Measurements from ENCODE around the gene CYLD. TPM values are rescaled to one million over a fixed set of nuclear protein-coding genes. Genes with fewer than 3 reads are reported as not detected.

Gene CYLD
- total and polyA plus RNA-seq, 2 experiments from 2014 or later: 6.9 to 30.9 TPM

DNA sequence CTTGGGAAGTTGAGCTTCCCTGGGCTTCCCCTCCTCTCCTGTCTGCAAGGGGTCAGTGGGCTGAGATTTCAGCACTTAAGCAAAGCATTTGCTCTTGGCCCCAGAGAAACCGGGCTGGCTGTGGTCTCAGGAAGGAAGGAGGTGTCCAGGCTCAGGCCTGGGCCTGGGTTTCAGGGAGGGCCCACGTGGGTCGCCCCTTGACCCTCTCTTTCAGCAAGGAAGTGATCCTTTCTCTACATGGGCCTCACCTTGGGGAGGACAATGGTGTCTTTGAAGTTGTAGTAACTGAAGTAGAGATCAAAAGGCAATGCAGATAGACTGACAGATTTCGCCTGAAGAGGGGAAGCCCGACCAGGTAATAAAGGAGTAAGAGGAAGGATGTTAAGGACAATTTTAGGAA lies 45.8 kb upstream of the CYLD start:
- no peak overlapping the region for H2AFZ ChIP-seq
- TF ChIP-seq NANOG (IDR thresholded peaks at IDR 0.05; ENCODE audit: borderline replicate concordance): no peak
- TF ChIP-seq ZNF331 (CRISPR knock-in tag; IDR thresholded peaks at IDR 0.05; ENCODE audit: low read depth): no peak
- TF ChIP-seq EZH2phosphoT487 (IDR thresholded peaks at IDR 0.05; ENCODE audit: unreplicated experiment): no peak
- TF ChIP-seq CREB1 (CRISPR knock-in tag; IDR thresholded peaks at IDR 0.05; ENCODE audit: low read depth): no peak
- TF ChIP-seq, protein P1, sequence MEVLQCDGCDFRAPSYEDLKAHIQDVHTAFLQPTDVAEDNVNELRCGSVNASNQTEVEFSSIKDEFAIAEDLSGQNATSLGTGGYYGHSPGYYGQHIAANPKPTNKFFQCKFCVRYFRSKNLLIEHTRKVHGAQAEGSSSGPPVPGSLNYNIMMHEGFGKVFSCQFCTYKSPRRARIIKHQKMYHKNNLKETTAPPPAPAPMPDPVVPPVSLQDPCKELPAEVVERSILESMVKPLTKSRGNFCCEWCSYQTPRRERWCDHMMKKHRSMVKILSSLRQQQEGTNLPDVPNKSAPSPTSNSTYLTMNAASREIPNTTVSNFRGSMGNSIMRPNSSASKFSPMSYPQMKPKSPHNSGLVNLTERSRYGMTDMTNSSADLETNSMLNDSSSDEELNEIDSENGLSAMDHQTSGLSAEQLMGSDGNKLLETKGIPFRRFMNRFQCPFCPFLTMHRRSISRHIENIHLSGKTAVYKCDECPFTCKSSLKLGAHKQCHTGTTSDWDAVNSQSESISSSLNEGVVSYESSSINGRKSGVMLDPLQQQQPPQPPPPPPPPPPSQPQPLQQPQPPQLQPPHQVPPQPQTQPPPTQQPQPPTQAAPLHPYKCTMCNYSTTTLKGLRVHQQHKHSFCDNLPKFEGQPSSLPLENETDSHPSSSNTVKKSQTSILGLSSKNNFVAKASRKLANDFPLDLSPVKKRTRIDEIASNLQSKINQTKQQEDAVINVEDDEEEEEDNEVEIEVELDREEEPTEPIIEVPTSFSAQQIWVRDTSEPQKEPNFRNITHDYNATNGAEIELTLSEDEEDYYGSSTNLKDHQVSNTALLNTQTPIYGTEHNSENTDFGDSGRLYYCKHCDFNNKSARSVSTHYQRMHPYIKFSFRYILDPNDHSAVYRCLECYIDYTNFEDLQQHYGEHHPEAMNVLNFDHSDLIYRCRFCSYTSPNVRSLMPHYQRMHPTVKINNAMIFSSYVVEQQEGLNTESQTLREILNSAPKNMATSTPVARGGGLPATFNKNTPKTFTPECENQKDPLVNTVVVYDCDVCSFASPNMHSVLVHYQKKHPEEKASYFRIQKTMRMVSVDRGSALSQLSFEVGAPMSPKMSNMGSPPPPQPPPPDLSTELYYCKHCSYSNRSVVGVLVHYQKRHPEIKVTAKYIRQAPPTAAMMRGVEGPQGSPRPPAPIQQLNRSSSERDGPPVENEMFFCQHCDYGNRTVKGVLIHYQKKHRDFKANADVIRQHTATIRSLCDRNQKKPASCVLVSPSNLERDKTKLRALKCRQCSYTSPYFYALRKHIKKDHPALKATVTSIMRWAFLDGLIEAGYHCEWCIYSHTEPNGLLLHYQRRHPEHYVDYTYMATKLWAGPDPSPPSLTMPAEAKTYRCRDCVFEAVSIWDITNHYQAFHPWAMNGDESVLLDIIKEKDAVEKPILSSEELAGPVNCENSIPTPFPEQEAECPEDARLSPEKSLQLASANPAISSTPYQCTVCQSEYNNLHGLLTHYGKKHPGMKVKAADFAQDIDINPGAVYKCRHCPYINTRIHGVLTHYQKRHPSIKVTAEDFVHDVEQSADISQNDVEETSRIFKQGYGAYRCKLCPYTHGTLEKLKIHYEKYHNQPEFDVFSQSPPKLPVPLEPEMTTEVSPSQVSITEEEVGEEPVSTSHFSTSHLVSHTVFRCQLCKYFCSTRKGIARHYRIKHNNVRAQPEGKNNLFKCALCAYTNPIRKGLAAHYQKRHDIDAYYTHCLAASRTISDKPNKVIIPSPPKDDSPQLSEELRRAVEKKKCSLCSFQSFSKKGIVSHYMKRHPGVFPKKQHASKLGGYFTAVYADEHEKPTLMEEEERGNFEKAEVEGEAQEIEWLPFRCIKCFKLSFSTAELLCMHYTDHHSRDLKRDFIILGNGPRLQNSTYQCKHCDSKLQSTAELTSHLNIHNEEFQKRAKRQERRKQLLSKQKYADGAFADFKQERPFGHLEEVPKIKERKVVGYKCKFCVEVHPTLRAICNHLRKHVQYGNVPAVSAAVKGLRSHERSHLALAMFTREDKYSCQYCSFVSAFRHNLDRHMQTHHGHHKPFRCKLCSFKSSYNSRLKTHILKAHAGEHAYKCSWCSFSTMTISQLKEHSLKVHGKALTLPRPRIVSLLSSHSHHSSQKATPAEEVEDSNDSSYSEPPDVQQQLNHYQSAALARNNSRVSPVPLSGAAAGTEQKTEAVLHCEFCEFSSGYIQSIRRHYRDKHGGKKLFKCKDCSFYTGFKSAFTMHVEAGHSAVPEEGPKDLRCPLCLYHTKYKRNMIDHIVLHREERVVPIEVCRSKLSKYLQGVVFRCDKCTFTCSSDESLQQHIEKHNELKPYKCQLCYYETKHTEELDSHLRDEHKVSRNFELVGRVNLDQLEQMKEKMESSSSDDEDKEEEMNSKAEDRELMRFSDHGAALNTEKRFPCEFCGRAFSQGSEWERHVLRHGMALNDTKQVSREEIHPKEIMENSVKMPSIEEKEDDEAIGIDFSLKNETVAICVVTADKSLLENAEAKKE (CRISPR knock-in tag; IDR thresholded peaks at IDR 0.05): no peak
- no peak for TF ChIP-seq ZNF114 (CRISPR knock-in tag; IDR thresholded peaks at IDR 0.05)
- TF ChIP-seq POLR2AphosphoS5 (IDR thresholded peaks at IDR 0.05; ENCODE audit: low read depth): no peak
- TF ChIP-seq EZH2 (IDR thresholded peaks at IDR 0.05; ENCODE audit: low read depth, unreplicated experiment): no peak
- TF ChIP-seq STAT1 (IDR thresholded peaks at IDR 0.05; ENCODE audit: unreplicated experiment): no peak
- no peak for TF ChIP-seq JUNB (IDR thresholded peaks at IDR 0.05; ENCODE audit: unreplicated experiment)
- ATAC-seq (no peak), DNase-seq (ENCODE audit: low spot score) (no peak)
- no peaks in the 10 kb centered on the region for H3K4me1 ChIP-seq (ENCODE audit: insufficient read depth)
- H3K36me3 ChIP-seq (ENCODE audit: insufficient read depth): no peaks in the 10 kb centered on the region
- Mint-ChIP-seq H3K36me3 (ENCODE audit: low read depth) (no peaks in the 10 kb centered on the region), H3K27me3 (ENCODE audit: insufficient read depth, low read depth, poor library complexity) (peaks cover 22% of the 10 kb centered on the region), H3K27ac (no peak overlapping the region), H3K9me3 (no peaks in the 10 kb centered on the region), H3K4me3 (no peak overlapping the region), H3K4me1 (peaks cover 3% of the 10 kb centered on the region)
- H3K27ac ChIP-seq (ENCODE audit: low read depth): no peak overlapping the region
- no peaks in the 10 kb centered on the region for H3K79me2 ChIP-seq (replicated peaks; ENCODE audit: insufficient read depth)
- no peak overlapping the region for H3K4me3 ChIP-seq
- H3F3A ChIP-seq (replicated peaks; ENCODE audit: low read depth): no peaks in the 10 kb centered on the region
- H3K27me3 ChIP-seq (ENCODE audit: insufficient read depth): peaks cover 19% of the 10 kb centered on the region
- H3K9me2 ChIP-seq (ENCODE audit: insufficient read depth): no peaks in the 10 kb centered on the region
- no peaks in the 10 kb centered on the region for H4K20me1 ChIP-seq (replicated peaks; ENCODE audit: insufficient read depth)
- no peak overlapping the region for H3K4me2 ChIP-seq

Data from GM23338 (cell line).